K562 (cell line): ENCODE data around the gene SLC49A3. TPM values are rescaled to one million over a fixed set of nuclear protein-coding genes. Genes with fewer than 3 reads are reported as not detected.
A peak's percentile ranks its signal among the peaks of the same experiment; 100 is the strongest.

Experiments
- ATAC-seq: fragments of 200-7000 bp; cut with Tn5 transposase; 3 replicates; pipeline ENCODE4 v1.9.1; 2020; ENCODE audit warnings: moderate library complexity
- BruUV-seq: library from RNA; stranded (reverse); fragments of 400-500 nt; replicated peaks from 2 replicates; lab custom pipeline; 2021; lab: Mats Ljungman, UMichigan
- CTCF ChIA-PET: fragments of 300-600 bp; formaldehyde crosslinking; extraction: SDS; loops from one replicate; lab custom pipeline; 2021; ENCODE audit warnings: low intra/inter-chr PET ratio; lab: Yijun Ruan, JAX
- POLR2A ChIA-PET: fragments of 300-600, 350-650 bp; sonication (Branson Sonifier 250); formaldehyde crosslinking; extraction: SDS; loops from one replicate; lab custom pipeline; 2021; ENCODE audit warnings: antibody characterized with exemption, inconsistent platforms; lab: Yijun Ruan, JAX
- DNase-seq, 4 experiments: peaks; one replicate each; pipeline versions ENCODE4 v3.0.0 to v3.0.0-alpha.2; 2011 to 2018; ENCODE audit warnings: low spot score in 3 of 4, mixed read lengths in 3 of 4; ENCODE audit errors: extremely low read depth in 1 of 4
- FAIRE-seq: peaks from 2 replicates; lab custom pipeline; 2011; peaks lifted over from hg19 to GRCh38; lab: Jason Lieb, UNC
- H2AFZ ChIP-seq: 2 replicates; pipeline ENCODE4 v1.6.0; 2011; ENCODE audit warnings: low read depth, low read length, control low read depth, inconsistent platforms
- H3K27ac ChIP-seq: fragments of 200-600 bp; 3 replicates; pipeline ENCODE4 v1.8.0; 2011; ENCODE audit warnings: low read depth, mild to moderate bottlenecking, control low read depth, inconsistent platforms, low read length, moderate library complexity, mixed read lengths; ENCODE audit errors: extremely low read depth
- H3K27me3 ChIP-seq, 2 experiments: fragments of 300-600 bp in 1 of 2; 2 replicates in 1 of 2; 3 replicates in 1 of 2; pipeline versions ENCODE4 v1.6.0 to v1.8.0; 2011; ENCODE audit warnings: inconsistent platforms in 2 of 2, low read length in 2 of 2, mild to moderate bottlenecking in 1 of 2, mixed read lengths in 1 of 2, moderate library complexity in 1 of 2; ENCODE audit not compliant: control insufficient read depth in 2 of 2, insufficient read depth in 2 of 2
- H3K36me3 ChIP-seq: fragments of 300-600 bp; 3 replicates; pipeline ENCODE4 v1.8.0; 2011; ENCODE audit warnings: mild to moderate bottlenecking, low read length, inconsistent platforms; ENCODE audit not compliant: control insufficient read depth, insufficient read depth
- H3K4me1 ChIP-seq, 2 experiments: fragments of 200-600 bp in 1 of 2; replicated peaks in 1 of 2; 2 replicates in 1 of 2; 3 replicates in 1 of 2; pipeline versions ENCODE4 v1.5.1 to v1.8.0; 2011; ENCODE audit warnings: inconsistent platforms in 2 of 2, low read length in 2 of 2, mild to moderate bottlenecking in 1 of 2, mixed read lengths in 1 of 2, moderate library complexity in 1 of 2; ENCODE audit not compliant: control insufficient read depth in 2 of 2, insufficient read depth in 2 of 2
- H3K4me2 ChIP-seq: 2 replicates; pipeline ENCODE4 v1.6.1; 2011; ENCODE audit warnings: low read length, control low read depth, inconsistent platforms, mixed read lengths; ENCODE audit not compliant: insufficient read depth
- H3K4me3 ChIP-seq: fragments of 200-600 bp; sonication (generic), shearing (Covaris generic); 2 replicates; pipeline ENCODE4 v1.5.1; 2016; ENCODE audit warnings: control low read depth, inconsistent platforms
- H3K79me2 ChIP-seq: fragments of 200-600 bp; 3 replicates; pipeline ENCODE4 v1.8.0; 2011; ENCODE audit warnings: low read length, inconsistent platforms; ENCODE audit not compliant: control insufficient read depth, insufficient read depth
- H3K9ac ChIP-seq, 2 experiments: 2 replicates each; pipeline versions ENCODE4 v1.6.0 to v1.6.1; 2011; ENCODE audit warnings: low read depth in 2 of 2, low read length in 2 of 2, control low read depth in 1 of 2, inconsistent platforms in 1 of 2, mild to moderate bottlenecking in 1 of 2, mixed read lengths in 1 of 2; ENCODE audit not compliant: insufficient read depth in 1 of 2
- H3K9me1 ChIP-seq: one replicate; pipeline ENCODE4 v1.6.0; 2011; ENCODE audit warnings: inconsistent platforms, mild to moderate bottlenecking, low read length, moderate library complexity; ENCODE audit not compliant: control insufficient read depth, insufficient read depth
- H3K9me3 ChIP-seq: replicated peaks from 2 replicates; pipeline ENCODE4 v1.5.1; 2011; ENCODE audit warnings: low read depth, low read length, inconsistent platforms; ENCODE audit not compliant: control insufficient read depth, insufficient read depth
- H4K20me1 ChIP-seq: replicated peaks from 2 replicates; pipeline ENCODE4 v1.6.1; 2011; ENCODE audit warnings: low read length, inconsistent platforms, mixed read lengths; ENCODE audit not compliant: control insufficient read depth, insufficient read depth
- CCAR2 ChIP-seq: fragments of 200-400 bp; formaldehyde crosslinking; IDR thresholded peaks from 2 replicates; pipeline ENCODE4 v1.6.1; 2017; ENCODE audit warnings: mild to moderate bottlenecking, low read depth, low read length
- FIP1L1 ChIP-seq: fragments of 200-400 bp; formaldehyde crosslinking; IDR thresholded peaks from 2 replicates; pipeline ENCODE4 v1.6.1; 2018; ENCODE audit warnings: mild to moderate bottlenecking, low read depth, low read length; ENCODE audit not compliant: poor library complexity, severe bottlenecking
- HDAC8 ChIP-seq: fragments of 450-650 bp; IDR thresholded peaks from 2 replicates; pipeline ENCODE4 v1.6.1; 2016; ENCODE audit warnings: mild to moderate bottlenecking, missing genetic modification characterization, moderate library complexity, missing compliant biosample characterization
- MAFK ChIP-seq: IDR thresholded peaks from 2 replicates; pipeline ENCODE4 v1.6.1; 2011; ENCODE audit warnings: low read length, improper control_type of control experiment
- RBFOX2 ChIP-seq: fragments of 200-400 bp; formaldehyde crosslinking; IDR thresholded peaks from 2 replicates; pipeline ENCODE4 v1.6.1; 2017; ENCODE audit warnings: low read depth, mild to moderate bottlenecking, low read length, moderate library complexity
- RBM22 ChIP-seq: fragments of 200-400 bp; formaldehyde crosslinking; IDR thresholded peaks from 2 replicates; pipeline ENCODE4 v1.6.1; 2018; ENCODE audit warnings: low read length, low read depth; ENCODE audit not compliant: poor library complexity, severe bottlenecking
- SIN3A ChIP-seq, 2 experiments: fragments of 150-350 bp in 1 of 2; IDR thresholded peaks; 2 replicates each; pipeline ENCODE4 v1.6.1; 2011 to 2016; ENCODE audit warnings: borderline replicate concordance in 2 of 2, low read depth in 2 of 2, low read length in 2 of 2, mild to moderate bottlenecking in 2 of 2, moderate library complexity in 2 of 2; ENCODE audit not compliant: control insufficient read depth in 1 of 2
- SRSF9 ChIP-seq: fragments of 200-400 bp; formaldehyde crosslinking; IDR thresholded peaks from 2 replicates; pipeline ENCODE4 v1.6.1; 2017; ENCODE audit warnings: low read depth, low read length, borderline replicate concordance
- ZNF444 ChIP-seq: fragments of 250-450 bp; sonication (Bioruptor Pico); IDR thresholded peaks from 2 replicates; pipeline ENCODE4 v1.4.0; 2020; ENCODE audit warnings: mild to moderate bottlenecking, moderate library complexity
- WGBS: fragments of 100-300 bp; shearing (Covaris generic); methylation state at CpG from one replicate; pipeline ENCODE4 v1.1.6; 2016; ENCODE audit warnings: low coverage, mixed read lengths; ENCODE audit not compliant: insufficient coverage; ENCODE audit errors: missing lambda C conversion rate; 5-methylcytosine and 5-hydroxymethylcytosine counted together
- in situ Hi-C: fragments of 300-500 bp; cut with MboI; formaldehyde crosslinking; loops from 4 replicates; pipeline ENCODE4 v1.15.0; 2018; ENCODE audit warnings: inconsistent platforms, mixed read lengths
- intact Hi-C: fragments of 100-400 bp; cut with micrococcal nuclease; formaldehyde crosslinking; loops from 2 replicates; pipeline ENCODE4 v1.14.2; 2022
- polyA plus RNA-seq, 8 experiments: library from polyadenylated mRNA; depleted of rRNA in 4 of 8; stranded (reverse) in 5 of 8; unstranded in 3 of 8; fragments of >200 nt; fragmentation: Nextera tagmentation in 2 of 8; fragmentation: Illumina TruSeq in 1 of 8; extraction: Ambion mirVana in 2 of 8; extraction: Trizol in 1 of 8; gene quantifications; 2 replicates each; pipeline versions ENCODE4 v1.2.1 to v1.2.3, GENCODE V29; 2011 to 2014; ENCODE audit warnings: inconsistent platforms in 1 of 8, missing spikeins in 1 of 8
- total RNA-seq, 7 experiments: library from RNA; depleted of rRNA in 6 of 7; stranded (reverse); fragments of >200 nt in 6 of 7; fragmentation: Illumina TruSeq in 2 of 7; extraction: Trizol in 2 of 7; gene quantifications; 2 replicates each; pipeline versions ENCODE4 v1.2.1 to v1.2.3, GENCODE V29; 2011 to 2021; ENCODE audit warnings: low replicate concordance in 1 of 7
- TF ChIP-seq, protein P1 (sequence below): sonication (generic); formaldehyde crosslinking; IDR thresholded peaks from 2 replicates; pipeline ENCODE4 v1.8.1; 2023; ENCODE audit warnings: missing genetic modification reagents, mild to moderate bottlenecking, borderline replicate concordance
- TF ChIP-seq, protein P2 (sequence below): fragments of 450-650 bp; IDR thresholded peaks from 2 replicates; pipeline ENCODE4 v1.6.1; 2016

Gene SLC49A3
- total and polyA plus RNA-seq, 9 of the 15 experiments (the other 6 are each of a cell fraction or from before 2014, with no cell fraction given): 0.24 to 0.41 TPM; not detected in 7

DNA sequence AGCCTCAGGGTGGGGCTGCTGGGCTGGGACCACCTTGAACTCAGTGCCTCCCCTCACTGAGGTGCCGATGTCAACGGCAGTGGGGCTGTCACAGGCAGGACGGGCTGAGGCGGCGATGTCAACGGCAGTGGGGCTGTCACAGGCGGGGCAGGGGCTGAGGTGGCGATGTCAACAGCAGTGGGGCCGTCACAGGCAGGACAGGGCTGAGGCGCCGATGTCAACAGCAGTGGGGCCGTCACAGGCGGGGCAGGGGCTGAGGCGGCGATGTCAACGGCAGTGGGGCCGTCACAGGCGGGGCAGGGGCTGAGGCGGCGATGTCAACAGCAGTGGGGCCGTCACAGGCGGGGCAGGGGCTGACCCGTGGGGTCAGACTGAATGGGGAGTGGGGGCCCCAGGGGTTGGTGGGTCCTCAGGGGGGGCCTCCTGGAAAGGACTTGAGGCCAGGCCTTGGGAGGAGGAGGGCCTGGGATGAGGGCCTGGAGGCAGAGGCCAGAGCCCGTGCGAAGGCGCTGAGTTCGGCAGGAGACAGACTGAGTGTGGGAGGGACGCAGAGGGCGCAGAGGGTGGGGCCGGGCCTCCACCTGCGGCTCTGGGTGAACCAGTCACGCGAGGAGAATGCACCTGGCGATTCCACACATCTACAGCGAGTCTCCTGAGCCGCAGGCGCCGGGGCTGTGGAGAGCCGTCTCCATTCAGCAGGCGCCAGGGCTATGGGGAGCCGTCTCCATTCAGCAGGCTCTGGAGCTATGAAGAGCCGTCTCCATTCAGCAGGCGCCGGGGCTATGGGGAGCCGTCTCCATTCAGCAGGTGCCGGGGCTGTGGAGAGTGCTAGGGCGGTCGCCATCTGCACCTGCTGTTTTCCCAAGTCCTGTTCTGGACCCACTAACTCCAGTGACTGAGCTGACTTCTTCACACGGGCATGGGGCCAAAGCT, 37.7 kb downstream of the SLC49A3 start:
- Histone ChIP-seq H3K4me3 (no peak overlapping the region), H3K79me2 (no peaks in the 10 kb centered on the region), H4K20me1 (no peaks in the 10 kb centered on the region), H3K27ac (no peak overlapping the region), H3K4me2 (no peak overlapping the region), H2AFZ (no peak overlapping the region), H3K27me3 (peaks cover 39 to 90% of the 10 kb centered on the region in 2 experiments; a peak in 4 of 5 replicates), H3K9me1 (no peaks in the 10 kb centered on the region), H3K9me3 (no peaks in the 10 kb centered on the region), H3K4me1 (peaks cover 0 to 69% of the 10 kb centered on the region in 2 experiments; a peak in 2 of 5 replicates), H3K36me3 (no peaks in the 10 kb centered on the region), H3K9ac (no peak overlapping the region; a peak in 1 of 4 replicates)
- in situ Hi-C loops: no loop called here
- no peak for FAIRE-seq
- intact Hi-C loops: no loop called here
- DNase-seq: no peak
- BruUV-seq: no TSS peak
- TF ChIP-seq ZNF444 (CRISPR knock-in tag) (no peak), CCAR2 (no peak), HDAC8 (no peak), RBM22 (no peak), FIP1L1 (no peak), RBFOX2 (no peak), SRSF9 (no peak), SIN3A (IDR thresholded peaks at IDR 0.05; ENCODE audit: borderline replicate concordance in 2 of 2, control insufficient read depth in 1 of 2, low read depth in 2 of 2, low read length in 2 of 2) (no peak), MAFK (no peak)
- TF ChIP-seq, protein P1, sequence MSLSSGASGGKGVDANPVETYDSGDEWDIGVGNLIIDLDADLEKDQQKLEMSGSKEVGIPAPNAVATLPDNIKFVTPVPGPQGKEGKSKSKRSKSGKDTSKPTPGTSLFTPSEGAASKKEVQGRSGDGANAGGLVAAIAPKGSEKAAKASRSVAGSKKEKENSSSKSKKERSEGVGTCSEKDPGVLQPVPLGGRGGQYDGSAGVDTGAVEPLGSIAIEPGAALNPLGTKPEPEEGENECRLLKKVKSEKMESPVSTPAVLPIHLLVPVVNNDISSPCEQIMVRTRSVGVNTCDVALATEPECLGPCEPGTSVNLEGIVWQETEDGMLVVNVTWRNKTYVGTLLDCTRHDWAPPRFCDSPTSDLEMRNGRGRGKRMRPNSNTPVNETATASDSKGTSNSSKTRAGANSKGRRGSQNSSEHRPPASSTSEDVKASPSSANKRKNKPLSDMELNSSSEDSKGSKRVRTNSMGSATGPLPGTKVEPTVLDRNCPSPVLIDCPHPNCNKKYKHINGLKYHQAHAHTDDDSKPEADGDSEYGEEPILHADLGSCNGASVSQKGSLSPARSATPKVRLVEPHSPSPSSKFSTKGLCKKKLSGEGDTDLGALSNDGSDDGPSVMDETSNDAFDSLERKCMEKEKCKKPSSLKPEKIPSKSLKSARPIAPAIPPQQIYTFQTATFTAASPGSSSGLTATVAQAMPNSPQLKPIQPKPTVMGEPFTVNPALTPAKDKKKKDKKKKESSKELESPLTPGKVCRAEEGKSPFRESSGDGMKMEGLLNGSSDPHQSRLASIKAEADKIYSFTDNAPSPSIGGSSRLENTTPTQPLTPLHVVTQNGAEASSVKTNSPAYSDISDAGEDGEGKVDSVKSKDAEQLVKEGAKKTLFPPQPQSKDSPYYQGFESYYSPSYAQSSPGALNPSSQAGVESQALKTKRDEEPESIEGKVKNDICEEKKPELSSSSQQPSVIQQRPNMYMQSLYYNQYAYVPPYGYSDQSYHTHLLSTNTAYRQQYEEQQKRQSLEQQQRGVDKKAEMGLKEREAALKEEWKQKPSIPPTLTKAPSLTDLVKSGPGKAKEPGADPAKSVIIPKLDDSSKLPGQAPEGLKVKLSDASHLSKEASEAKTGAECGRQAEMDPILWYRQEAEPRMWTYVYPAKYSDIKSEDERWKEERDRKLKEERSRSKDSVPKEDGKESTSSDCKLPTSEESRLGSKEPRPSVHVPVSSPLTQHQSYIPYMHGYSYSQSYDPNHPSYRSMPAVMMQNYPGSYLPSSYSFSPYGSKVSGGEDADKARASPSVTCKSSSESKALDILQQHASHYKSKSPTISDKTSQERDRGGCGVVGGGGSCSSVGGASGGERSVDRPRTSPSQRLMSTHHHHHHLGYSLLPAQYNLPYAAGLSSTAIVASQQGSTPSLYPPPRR (CRISPR knock-in tag): no peak
- TF ChIP-seq, protein P2, sequence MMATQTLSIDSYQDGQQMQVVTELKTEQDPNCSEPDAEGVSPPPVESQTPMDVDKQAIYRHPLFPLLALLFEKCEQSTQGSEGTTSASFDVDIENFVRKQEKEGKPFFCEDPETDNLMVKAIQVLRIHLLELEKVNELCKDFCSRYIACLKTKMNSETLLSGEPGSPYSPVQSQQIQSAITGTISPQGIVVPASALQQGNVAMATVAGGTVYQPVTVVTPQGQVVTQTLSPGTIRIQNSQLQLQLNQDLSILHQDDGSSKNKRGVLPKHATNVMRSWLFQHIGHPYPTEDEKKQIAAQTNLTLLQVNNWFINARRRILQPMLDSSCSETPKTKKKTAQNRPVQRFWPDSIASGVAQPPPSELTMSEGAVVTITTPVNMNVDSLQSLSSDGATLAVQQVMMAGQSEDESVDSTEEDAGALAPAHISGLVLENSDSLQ: no peak
- ChIA-PET POLR2A (interaction anchor here (0.7 kb wide), 1 partner anchor 33 kb away, joined by 4 read pairs; no protein-coding TSS in a partner anchor), CTCF (no interaction called here)
- WGBS: 6% methylated on average over 36 of the region's 49 CpGs
- peak; percentile 13; the same call in 2 of the 3 replicates for ATAC-seq
